Measurements from ENCODE around the gene NGB. TPM values are rescaled to one million over a fixed set of nuclear protein-coding genes. Genes with fewer than 3 reads are reported as not detected.

The NGB gene
- total and polyA plus RNA-seq, 2 of the 8 experiments (the other 6 are each of a cell fraction or from before 2014, with no cell fraction given), result 0.30 to 0.60 TPM

DNA sequence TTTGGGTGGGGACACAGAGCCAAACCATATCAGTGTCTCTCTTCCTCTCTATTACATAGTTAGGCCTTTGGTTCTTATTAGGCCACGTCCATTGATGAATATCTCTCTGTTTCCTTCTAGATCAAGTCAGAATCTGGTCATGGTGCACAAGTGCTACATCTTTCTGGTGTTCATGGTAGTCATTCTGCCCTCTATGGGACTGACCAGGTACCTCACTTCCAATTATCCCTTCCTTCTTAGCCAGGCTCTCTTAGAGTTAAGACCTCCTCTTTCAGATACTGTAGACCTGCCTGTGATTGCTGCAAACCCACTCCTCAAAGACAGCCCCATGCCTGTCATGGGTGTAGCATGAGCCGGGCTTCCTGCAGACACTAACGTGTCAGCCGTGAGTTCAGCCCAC is 25.2 kb downstream of the NGB start (continued):
- no peak for TF ChIP-seq CBX5 (IDR thresholded peaks at IDR 0.05; ENCODE audit: low read depth, low read length)
- TF ChIP-seq SIN3A (conservative IDR thresholded peaks at IDR 0.05 in 1 of 2, IDR thresholded peaks at IDR 0.05 in 1 of 2; ENCODE audit: low read depth in 1 of 2, low read length in 2 of 2), result no peak

Measured in H1 (cell line).